HG03432 (cell line): ENCODE measurements around the gene USB1.
"Not testable (repeated sequence)": the region's sequence is repeated elsewhere in the genome, so short reads cannot be mapped to it uniquely, and the experiment has no call there.

Experiments used
- ATAC-seq: cut with Tn5 transposase; IDR thresholded peaks from one replicate; pipeline ENCODE4 v1.9.1; 2021; ENCODE audit warnings: mild to moderate bottlenecking, moderate library complexity; ENCODE audit not compliant: unreplicated experiment

Gene USB1

DNA sequence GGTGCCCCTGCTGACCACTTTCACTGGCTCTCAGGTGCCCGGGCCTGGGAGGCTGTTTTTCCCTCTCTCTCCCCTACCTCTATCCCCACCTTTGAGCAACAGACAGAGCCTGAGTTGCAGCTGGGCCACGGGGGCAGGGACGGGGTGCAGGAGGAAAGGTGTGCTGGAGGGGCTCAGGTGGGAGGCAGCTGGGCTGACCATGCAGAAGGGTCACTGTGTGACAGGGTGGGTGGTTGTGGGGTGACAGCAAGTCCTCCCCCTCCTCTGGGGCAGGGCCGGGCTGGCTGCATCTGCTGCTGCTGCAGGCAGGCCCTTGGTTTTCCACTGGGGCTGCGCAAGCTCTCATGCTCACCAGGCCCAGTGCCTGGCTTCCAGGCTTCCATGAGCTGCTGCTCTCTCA lies 7.3 kb upstream of the USB1 start:
- no peak for ATAC-seq

DNA sequence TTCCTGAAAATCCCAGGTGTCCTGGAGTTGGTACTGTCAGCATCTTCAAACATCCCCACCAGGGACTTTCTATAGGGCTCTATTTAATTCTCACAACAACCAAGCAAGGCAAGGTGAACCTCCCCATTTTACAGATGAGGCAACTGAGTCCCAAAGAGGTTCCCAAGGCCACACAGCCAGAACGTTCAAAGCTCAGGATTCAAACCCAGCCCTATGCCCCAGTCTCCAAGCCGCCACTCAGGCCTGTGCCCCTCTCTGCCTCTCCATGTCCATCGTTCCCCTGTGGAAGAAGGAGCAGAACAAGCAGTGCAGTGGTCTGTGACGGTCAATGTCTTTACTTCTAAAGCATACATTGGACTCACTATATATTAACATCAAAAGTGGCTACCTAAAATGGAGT lies 6.8 kb upstream of the USB1 start:
- no peak for ATAC-seq

GRCh38 chr16:57994778-57995177 lies 6.4 kb upstream of the USB1 start:
- peak; percentile 44 for ATAC-seq

- ATAC-seq, result no peak
These were observed 5.3 kb upstream of the USB1 start for GRCh38 chr16:57995721-57996405.

- no peak for ATAC-seq
These were observed 4.6 kb upstream of the USB1 start for GRCh38 chr16:57996406-57997175.

- no peak for ATAC-seq
These were observed 4.1 kb upstream of the USB1 start for GRCh38 chr16:57997176-57997527.

GRCh38 chr16:57997528-57998265 lies 3.5 kb upstream of the USB1 start:
- no peak for ATAC-seq

DNA sequence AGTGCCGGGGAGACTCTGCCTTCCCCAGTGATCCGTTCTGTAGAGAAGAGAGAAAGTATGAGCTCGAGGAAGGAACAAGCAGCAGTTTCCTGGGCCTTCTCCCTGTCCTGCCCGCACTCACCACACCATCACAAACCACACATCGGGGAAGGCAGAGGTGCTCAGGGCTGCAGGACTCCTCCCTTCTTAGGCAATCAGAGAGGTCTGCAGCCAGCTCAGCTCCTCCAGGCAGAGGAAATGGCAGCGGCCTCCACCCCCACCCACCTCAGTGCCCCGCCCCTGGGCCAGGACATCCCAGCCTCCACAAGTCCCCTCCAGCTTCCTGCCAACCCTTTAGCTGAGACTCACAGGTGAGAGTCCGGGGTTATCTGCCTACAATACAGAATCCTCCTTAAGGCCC lies 2.7 kb upstream of the USB1 start:
- no peak for ATAC-seq

- no peak for ATAC-seq
These were observed 2.2 kb upstream of the USB1 start for GRCh38 chr16:57998992-57999365.

GRCh38 chr16:57999366-57999970 lies 1.7 kb upstream of the USB1 start:
- ATAC-seq, result no peak

GRCh38 chr16:57999971-58000705 lies 1.1 kb upstream of the USB1 start, which contains the start of gene ZNF319:
Gene ZNF319 (minus strand): TSS chr16:58000672. CDS start chr16:57998265, 2,407 bp downstream.
- peak; percentile 25 for ATAC-seq

DNA sequence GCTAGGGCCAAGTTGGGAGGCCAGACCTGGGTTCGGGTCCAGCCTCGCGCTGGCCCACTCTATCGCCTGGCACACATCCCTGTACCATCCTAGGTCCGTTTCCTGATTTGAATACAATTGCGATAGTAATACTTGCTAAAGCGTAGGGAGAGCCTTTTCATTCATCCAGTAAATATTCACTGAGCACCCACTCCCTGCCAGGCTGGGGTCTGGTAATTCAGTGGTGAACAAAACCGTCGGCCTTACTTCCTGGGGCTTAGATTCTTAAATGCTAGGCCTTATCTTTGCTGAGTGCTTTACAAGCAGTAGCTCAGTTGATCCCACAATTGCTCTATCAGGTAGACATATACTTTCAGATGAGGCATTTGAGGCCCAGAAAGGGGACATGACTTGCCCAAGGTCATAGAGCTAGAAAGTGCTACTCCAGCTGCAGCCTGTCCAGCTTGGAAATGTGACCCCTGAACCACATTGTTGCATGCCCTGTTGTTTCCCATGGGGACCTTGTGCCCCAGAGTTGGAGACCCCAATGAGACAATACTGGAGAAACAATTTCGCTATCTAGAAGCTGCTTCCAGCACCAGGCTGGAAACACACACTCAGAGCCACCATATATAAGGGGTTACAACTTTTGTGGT lies 691 bp downstream of the USB1 start:
- no peak for ATAC-seq

- no peak for ATAC-seq
These were observed 1.2 kb downstream of the USB1 start for GRCh38 chr16:58002416-58002800.

DNA sequence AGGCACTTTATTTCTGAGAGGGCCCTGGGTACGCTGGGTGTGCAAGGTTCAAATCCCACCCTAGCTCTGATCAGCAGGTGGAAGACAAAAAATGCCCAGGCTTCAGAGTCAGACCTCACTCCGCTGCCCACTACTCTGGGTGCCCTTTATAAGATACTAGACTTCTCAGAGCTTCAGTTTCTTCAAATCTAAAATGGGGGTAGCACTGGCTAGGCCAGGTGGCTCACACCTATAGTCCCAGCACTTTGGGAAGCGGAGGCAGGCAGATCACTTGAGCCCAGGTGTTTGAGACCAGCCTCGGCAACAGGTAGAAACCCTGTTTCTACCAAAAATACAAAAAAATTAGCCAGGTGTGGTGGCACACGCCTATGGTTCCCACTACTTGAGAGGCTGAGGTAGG lies 1.7 kb downstream of the USB1 start:
- no peak for ATAC-seq

- not testable (repeated sequence) for ATAC-seq
These were observed 3.5 kb downstream of the USB1 start for GRCh38 chr16:58004736-58005135.

DNA sequence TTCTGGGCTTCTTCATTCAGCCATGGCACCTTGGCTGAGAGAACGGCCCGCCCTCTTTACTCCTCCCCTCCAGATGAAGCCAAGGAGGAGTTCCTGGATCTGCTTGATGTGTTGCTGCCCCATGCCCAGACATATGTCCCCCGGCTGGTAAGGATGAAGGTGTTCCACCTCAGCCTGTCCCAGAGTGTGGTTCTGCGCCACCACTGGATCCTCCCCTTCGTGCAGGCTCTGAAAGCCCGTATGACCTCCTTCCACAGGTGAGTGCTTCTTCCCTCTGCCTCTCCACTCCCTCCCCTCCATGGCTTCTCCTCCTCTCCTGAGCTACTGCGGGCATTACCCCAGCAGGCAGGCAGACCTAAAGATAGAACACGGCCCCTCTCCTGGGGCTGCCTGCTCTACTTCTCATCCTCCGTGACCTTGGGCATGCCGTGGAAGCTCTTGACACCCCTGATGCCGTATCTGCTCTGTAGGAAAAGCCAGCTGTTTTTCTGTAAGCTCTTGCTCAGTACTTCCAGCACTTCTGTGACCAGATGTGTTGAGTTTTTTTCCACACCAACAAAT lies 8.7 kb downstream of the USB1 start:
- no peak for ATAC-seq

DNA sequence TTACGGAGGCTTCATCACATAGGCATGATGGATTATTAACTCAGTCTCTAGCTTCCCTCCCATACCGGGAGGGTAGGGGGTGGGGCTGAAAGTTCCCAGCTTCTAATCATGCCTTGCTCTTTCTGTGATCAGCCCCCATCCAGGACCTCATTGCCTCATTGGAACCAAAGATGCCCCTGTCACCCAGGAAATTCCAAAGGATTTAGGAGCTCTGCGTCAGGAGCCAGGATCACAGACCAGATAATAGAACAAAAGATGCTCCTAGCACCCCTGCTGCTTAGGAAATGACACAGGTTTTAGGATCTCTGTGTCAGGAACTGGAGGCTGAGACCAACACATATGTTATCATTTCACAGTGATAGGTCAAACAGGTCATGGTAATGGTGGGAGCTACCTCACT lies 9.7 kb downstream of the USB1 start:
- no peak for ATAC-seq

GRCh38 chr16:58011652-58012051 lies 10.4 kb downstream of the USB1 start:
- ATAC-seq, result no peak

DNA sequence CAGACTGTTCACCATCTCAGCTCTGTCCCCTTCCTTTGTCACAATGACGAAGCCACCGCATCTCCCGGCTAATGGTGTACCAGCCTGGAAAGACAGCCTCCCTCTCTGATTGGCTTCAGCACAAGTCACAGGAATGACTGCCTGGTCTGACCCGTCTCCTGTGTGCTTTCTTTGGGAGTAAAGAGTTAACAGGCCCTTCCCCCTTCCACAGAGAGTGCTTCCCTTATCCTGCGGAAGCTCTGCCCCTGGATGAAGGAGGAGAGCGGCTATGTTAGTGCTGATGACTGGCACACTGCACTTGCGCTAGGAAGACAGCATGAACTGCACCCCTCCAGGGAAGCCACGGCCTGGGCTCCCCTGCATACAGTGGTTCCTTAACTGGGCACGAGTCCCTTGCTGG lies 11.3 kb downstream of the USB1 start:
- no peak for ATAC-seq
